ENCODE measurements around the gene GSKIP. TPM values are rescaled to one million over a fixed set of nuclear protein-coding genes. Genes with fewer than 3 reads are reported as not detected.

Gene GSKIP
- total RNA-seq, 2 experiments from 2014 or later, result 21.8 to 21.9 TPM

GRCh38 chr14:96424109-96424989 lies 61.0 kb downstream of the GSKIP start:
- ATAC-seq (peak; percentile 89), DNase-seq (peak; percentile 41)
- intact Hi-C loops (cut with micrococcal nuclease), result loop anchor here (2.0 to 10.0 kb wide), 2 partner anchors 128 to 320 kb away; no protein-coding TSS in a partner anchor
- Mint-ChIP-seq H3K4me1 (ENCODE audit: low read depth) (no peaks in the 10 kb centered on the region), H3K9me3 (no peaks in the 10 kb centered on the region), H3K36me3 (ENCODE audit: low read depth) (no peaks in the 10 kb centered on the region), H3K4me3 (peak overlapping the region; percentile 68), H3K27ac (no peak overlapping the region), H3K27me3 (peaks cover 9% of the 10 kb centered on the region)
- peak; percentile 93 for TF ChIP-seq CTCF (IDR thresholded peaks at IDR 0.05)
- ChIA-PET CTCF (interaction anchor here (0.6 to 2.5 kb wide), 12 partner anchors 10 to 324 kb away, joined by 3 to 7 read pairs (median 3); no protein-coding TSS in a partner anchor), POLR2A (no interaction called here)

GRCh38 chr14:96434040-96434439 lies 70.7 kb downstream of the GSKIP start:
- H3K4me1 Mint-ChIP-seq (ENCODE audit: low read depth), result no peaks in the 10 kb centered on the region
- DNase-seq (no peak), ATAC-seq (no peak)
- intact Hi-C loops (cut with micrococcal nuclease), result no loop called here
- H3K4me3 Mint-ChIP-seq, result no peak overlapping the region
- H3K27ac Mint-ChIP-seq, result no peak overlapping the region
- no peaks in the 10 kb centered on the region for H3K36me3 Mint-ChIP-seq (ENCODE audit: low read depth)
- H3K9me3 Mint-ChIP-seq, result no peaks in the 10 kb centered on the region
- peaks cover 9% of the 10 kb centered on the region for H3K27me3 Mint-ChIP-seq
- no peak for TF ChIP-seq CTCF (IDR thresholded peaks at IDR 0.05)
- ChIA-PET POLR2A (no interaction called here), CTCF (no interaction called here)

Other genes starting within 250 kb of the GSKIP start
- gene BDKRB2, start 158.7 kb upstream of the GSKIP start, total RNA-seq, result not detected
- not detected for gene BDKRB1, start 107.3 kb upstream of the GSKIP start, total RNA-seq
- gene ATG2B, start 185 bp upstream of the GSKIP start, total RNA-seq, result 10 to 100 TPM; 12.9 to 13.3 TPM
- 1 to 10 TPM; 1.2 to 1.7 TPM for gene AK7, start 28.6 kb downstream of the GSKIP start, total RNA-seq
- gene PAPOLA, start 138.9 kb downstream of the GSKIP start, total RNA-seq, result 100 to 1,000 TPM; 176 to 178 TPM

Measured in activated CD8-positive, alpha-beta T cell treated with anti-CD3 and anti-CD28 coated beads for 36 hours (primary cell).